GM23338 (cell line): Measurements from ENCODE around the gene AHDC1. TPM values are rescaled to one million over a fixed set of nuclear protein-coding genes. Genes with fewer than 3 reads are reported as not detected.

Experiments
- ATAC-seq: fragments of 200-7000 bp; cut with Tn5 transposase; 3 replicates; pipeline ENCODE4 v1.9.1; 2020
- DNase-seq: peaks from one replicate; pipeline ENCODE4 v3.0.0-alpha.2; 2015; ENCODE audit warnings: low spot score
- H2AFZ ChIP-seq: fragments of 200-600 bp; sonication (generic); 2 replicates; pipeline ENCODE4 v1.8.0; 2016; ENCODE audit warnings: antibody characterized with exemption, mild to moderate bottlenecking, moderate library complexity
- H3F3A ChIP-seq: fragments of 200-600 bp; sonication (generic); replicated peaks from 2 replicates; pipeline ENCODE4 v1.8.0; 2017; ENCODE audit warnings: antibody characterized with exemption, mixed run types, low read depth
- H3K27ac ChIP-seq: fragments of 200-600 bp; sonication (generic); 2 replicates; pipeline ENCODE4 v1.6.1; 2016; ENCODE audit warnings: low read depth
- H3K27me3 ChIP-seq: fragments of 200-600 bp; sonication (generic); 2 replicates; pipeline ENCODE4 v1.8.0; 2016; ENCODE audit warnings: mild to moderate bottlenecking, mixed run types, moderate library complexity; ENCODE audit not compliant: insufficient read depth
- H3K36me3 ChIP-seq: fragments of 200-600 bp; sonication (generic); 2 replicates; pipeline ENCODE4 v1.8.0; 2016; ENCODE audit warnings: mild to moderate bottlenecking; ENCODE audit not compliant: insufficient read depth
- H3K4me1 ChIP-seq: fragments of 200-600 bp; sonication (generic); 2 replicates; pipeline ENCODE4 v1.8.0; 2016; ENCODE audit warnings: mild to moderate bottlenecking, moderate library complexity; ENCODE audit not compliant: insufficient read depth
- H3K4me2 ChIP-seq: fragments of 200-600 bp; sonication (generic); 2 replicates; pipeline ENCODE4 v1.7.1; 2017; ENCODE audit warnings: mixed run types
- H3K4me3 ChIP-seq: fragments of 200-600 bp; sonication (generic); 2 replicates; pipeline ENCODE4 v1.6.1; 2016; ENCODE audit warnings: mixed run types
- H3K79me2 ChIP-seq: fragments of 200-600 bp; sonication (generic); replicated peaks from 2 replicates; pipeline ENCODE4 v1.8.0; 2017; ENCODE audit warnings: mild to moderate bottlenecking; ENCODE audit not compliant: insufficient read depth
- H3K9me2 ChIP-seq: fragments of 200-600 bp; sonication (generic); 2 replicates; pipeline ENCODE4 v1.8.0; 2017; ENCODE audit not compliant: insufficient read depth
- H4K20me1 ChIP-seq: fragments of 200-600 bp; sonication (generic); replicated peaks from 2 replicates; pipeline ENCODE4 v1.8.0; 2017; ENCODE audit warnings: mild to moderate bottlenecking; ENCODE audit not compliant: insufficient read depth
- H3K27ac Mint-ChIP-seq: 2 replicates; pipeline ENCODE4 v1.8.0; 2020; ENCODE audit warnings: inconsistent platforms, mild to moderate bottlenecking, moderate library complexity, mixed read lengths
- H3K27me3 Mint-ChIP-seq: 3 replicates; pipeline ENCODE4 v1.8.0; 2022; ENCODE audit warnings: low read depth, mild to moderate bottlenecking, moderate library complexity, mixed read lengths, inconsistent platforms; ENCODE audit not compliant: insufficient read depth, poor library complexity
- H3K36me3 Mint-ChIP-seq: 3 replicates; pipeline ENCODE4 v1.8.0; 2021; ENCODE audit warnings: low read depth, mild to moderate bottlenecking, inconsistent platforms, moderate library complexity, mixed read lengths
- H3K4me1 Mint-ChIP-seq: 3 replicates; pipeline ENCODE4 v1.8.0; 2020; ENCODE audit warnings: mild to moderate bottlenecking, inconsistent platforms, mixed read lengths
- H3K4me3 Mint-ChIP-seq: 3 replicates; pipeline ENCODE4 v1.8.0; 2021; ENCODE audit warnings: moderate library complexity, mild to moderate bottlenecking, inconsistent platforms, mixed read lengths
- H3K9me3 Mint-ChIP-seq: 3 replicates; pipeline ENCODE4 v1.8.0; 2020; ENCODE audit warnings: moderate library complexity, mild to moderate bottlenecking, inconsistent platforms, mixed read lengths
- CREB1 ChIP-seq: fragments of 250-450 bp; sonication (Bioruptor Pico); IDR thresholded peaks from 2 replicates; pipeline ENCODE4 v1.5.0; 2020; ENCODE audit warnings: low read depth, mild to moderate bottlenecking, moderate library complexity
- CTCF ChIP-seq, 2 experiments: fragments of 200-600 bp in 1 of 2; sonication (generic) in 1 of 2; conservative IDR thresholded peaks; 2 replicates each; pipeline versions ENCODE4 v1.5.1 to v1.6.1; 2016 to 2017; ENCODE audit warnings: antibody characterized with exemption in 2 of 2, low read depth in 2 of 2, mild to moderate bottlenecking in 2 of 2, moderate library complexity in 1 of 2
- ETS1 ChIP-seq: IDR thresholded peaks from 2 replicates; pipeline ENCODE4 v1.6.1; 2016; ENCODE audit warnings: antibody characterized with exemption
- EZH2 ChIP-seq: fragments of 200-600 bp; sonication (generic); IDR thresholded peaks from one replicate; pipeline ENCODE4 v1.8.0; 2017; ENCODE audit warnings: antibody characterized with exemption, mild to moderate bottlenecking, low read depth; ENCODE audit not compliant: unreplicated experiment
- JUNB ChIP-seq: IDR thresholded peaks from one replicate; pipeline ENCODE4 v1.6.1; 2016; ENCODE audit warnings: antibody characterized with exemption; ENCODE audit not compliant: unreplicated experiment
- NANOG ChIP-seq: IDR thresholded peaks from 2 replicates; pipeline ENCODE4 v1.6.1; 2016; ENCODE audit warnings: antibody characterized with exemption, borderline replicate concordance
- POLR2AphosphoS5 ChIP-seq: IDR thresholded peaks from 2 replicates; pipeline ENCODE4 v1.6.1; 2016; ENCODE audit warnings: antibody characterized with exemption, low read depth
- REST ChIP-seq: IDR thresholded peaks from one replicate; pipeline ENCODE4 v1.6.1; 2018; ENCODE audit warnings: antibody characterized with exemption; ENCODE audit not compliant: unreplicated experiment
- STAT1 ChIP-seq: IDR thresholded peaks from one replicate; pipeline ENCODE4 v1.6.1; 2016; ENCODE audit warnings: antibody characterized with exemption; ENCODE audit not compliant: unreplicated experiment
- ZNF114 ChIP-seq: fragments of 250-450 bp; sonication (Bioruptor Pico); IDR thresholded peaks from 2 replicates; pipeline ENCODE4 v1.5.0; 2020; ENCODE audit warnings: mild to moderate bottlenecking, moderate library complexity
- ZNF331 ChIP-seq: fragments of 250-450 bp; sonication (Bioruptor Pico); IDR thresholded peaks from 2 replicates; pipeline ENCODE4 v1.5.0; 2020; ENCODE audit warnings: low read depth, mild to moderate bottlenecking, moderate library complexity
- ZNF462 ChIP-seq: fragments of 250-450 bp; sonication (Bioruptor Pico); IDR thresholded peaks from 2 replicates; pipeline ENCODE4 v1.5.0; 2020; ENCODE audit warnings: mild to moderate bottlenecking, moderate library complexity
- polyA plus RNA-seq: library from polyadenylated mRNA; unstranded; fragments of >200 nt; fragmentation: Nextera tagmentation; extraction: Ambion mirVana; gene quantifications from 2 replicates; pipeline ENCODE4 v1.2.1, GENCODE V29; 2016
- total RNA-seq: library from RNA; depleted of rRNA; stranded (reverse); fragments of >200 nt; shearing (Covaris generic); gene quantifications from 2 replicates; pipeline ENCODE4 v1.2.3, GENCODE V29; 2014

AHDC1 gene
- total and polyA plus RNA-seq, 2 experiments from 2014 or later: 8.3 to 22.2 TPM

GRCh38 chr1:27527223-27527889, 76.6 kb downstream of the AHDC1 start:
- H3K4me3 ChIP-seq: peak overlapping the region; percentile 78
- Mint-ChIP-seq H3K36me3 (no peaks in the 10 kb centered on the region), H3K27me3 (peaks cover 21% of the 10 kb centered on the region), H3K27ac (no peak overlapping the region; the same call in 1 of the 2 replicates), H3K4me1 (peaks cover 61% of the 10 kb centered on the region), H3K9me3 (no peaks in the 10 kb centered on the region), H3K4me3 (peak overlapping the region; percentile 66)
- H3K4me2 ChIP-seq: peak overlapping the region; percentile 95
- peaks cover 54% of the 10 kb centered on the region for H3K4me1 ChIP-seq
- DNase-seq: peak; percentile 91
- H2AFZ ChIP-seq: peak overlapping the region; percentile 91
- ATAC-seq: peak; percentile 29
- H3F3A ChIP-seq: peaks cover 39% of the 10 kb centered on the region
- no peaks in the 10 kb centered on the region for H3K36me3 ChIP-seq
- no peaks in the 10 kb centered on the region for H3K9me2 ChIP-seq
- H4K20me1 ChIP-seq: no peaks in the 10 kb centered on the region
- H3K27me3 ChIP-seq: peaks cover 7% of the 10 kb centered on the region; the same call in 1 of the 2 replicates
- H3K79me2 ChIP-seq: no peaks in the 10 kb centered on the region
- no peak overlapping the region for H3K27ac ChIP-seq
- TF ChIP-seq EZH2 (no peak), CTCF (conservative IDR thresholded peaks at IDR 0.05; ENCODE audit: low read depth in 2 of 2) (no peak), CREB1 (CRISPR knock-in tag) (peak; percentile 60), STAT1 (no peak), JUNB (no peak), NANOG (no peak; the same call in 1 of the 2 replicates), ZNF114 (no peak), ETS1 (0 out of 2 replicates have a peak, but pooled peaks have one; percentile 29), POLR2AphosphoS5 (no peak), ZNF462 (CRISPR knock-in tag) (no peak), ZNF331 (CRISPR knock-in tag) (no peak), REST (peak; percentile 11)
